ENCODE data around the gene TBC1D3I. TPM values are rescaled to one million over a fixed set of nuclear protein-coding genes. Genes with fewer than 3 reads are reported as not detected.

Gene TBC1D3I
- not detected for total RNA-seq

DNA sequence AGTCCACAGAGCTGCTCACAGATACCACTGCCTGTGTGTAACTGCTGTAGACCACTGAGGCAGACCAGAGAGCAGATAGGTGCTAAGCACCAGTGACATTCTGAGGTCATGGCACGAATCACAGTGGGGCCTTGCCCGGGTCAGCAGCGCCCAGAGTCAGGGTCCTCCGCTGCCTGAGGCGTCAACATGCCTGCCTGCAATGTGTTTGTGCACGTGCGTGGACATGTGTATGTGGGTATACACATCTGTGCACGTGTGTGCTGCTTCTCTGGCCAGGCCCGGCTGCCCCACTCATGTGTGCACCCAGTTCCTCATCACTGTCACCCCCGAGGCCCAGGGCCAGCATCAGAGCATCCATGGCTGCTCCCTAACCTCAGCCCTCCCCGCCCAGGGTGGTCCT is at the start of gene TBC1D3I:
TSS of gene TBC1D3I (minus strand) at position 101 of the 400 bp plus-strand sequence. CDS start 1,585 bp downstream, outside the sequence.

DNA sequence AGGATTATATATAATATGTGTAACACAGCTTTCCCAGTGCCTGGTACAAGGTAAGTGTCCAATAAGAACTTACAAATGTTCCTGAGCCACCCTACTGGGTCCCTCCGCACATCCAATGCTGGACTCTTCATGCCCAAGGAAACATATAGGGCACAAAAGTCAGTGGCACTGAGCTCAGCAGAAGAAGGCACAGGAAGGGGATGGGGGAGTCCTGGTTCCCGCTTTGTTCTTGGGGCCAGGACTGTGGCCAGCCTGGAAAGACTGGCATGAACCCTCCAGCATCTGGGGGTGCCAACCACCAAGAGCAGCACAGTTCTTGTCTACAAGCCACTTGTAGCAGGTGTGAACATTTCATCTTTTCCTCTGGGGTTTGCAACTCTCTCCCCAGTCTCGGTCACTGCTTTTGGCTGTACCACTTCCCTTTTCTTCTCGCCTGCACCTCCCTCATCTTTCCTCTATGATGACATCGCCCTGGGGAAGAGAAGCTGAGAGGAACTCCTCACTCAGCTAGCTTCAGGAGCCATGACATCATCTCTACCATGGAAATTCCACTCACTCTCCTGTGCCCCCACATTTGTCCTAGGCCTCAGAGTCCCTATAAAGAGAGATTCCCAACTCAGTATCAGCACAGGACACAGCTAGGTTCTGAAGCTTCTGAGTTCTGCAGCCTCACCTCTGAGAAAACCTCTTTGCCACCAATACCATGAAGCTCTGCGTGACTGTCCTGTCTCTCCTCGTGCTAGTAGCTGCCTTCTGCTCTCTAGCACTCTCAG is 53.7 kb downstream of the TBC1D3I start, which contains the start of gene CCL4L2:
TSS of gene CCL4L2 (plus strand) at position 625 of the 773 bp plus-strand sequence.

Small RNA genes lying within 50 kb of the gene (small RNA-seq; reads per million reads assigned to genes)
- gene AC243829.3 (not detected), gene AC243829.6 (not detected), gene RF00019 (not detected)

Other genes starting within 250 kb of the TBC1D3I start
- gene CCL23, start 246.6 kb downstream of the TBC1D3I start, total RNA-seq, result not detected
- not detected for gene CCL18, start 200.3 kb downstream of the TBC1D3I start, total RNA-seq
- 1.6 TPM for gene CCL3, start 174.4 kb downstream of the TBC1D3I start, total RNA-seq
- gene CCL4, start 160.7 kb downstream of the TBC1D3I start, total RNA-seq, result 2.5 TPM
- 0.69 TPM for gene TBC1D3B, start 87.9 kb downstream of the TBC1D3I start, total RNA-seq
- 1.4 TPM for gene CCL3L1, start 67.8 kb downstream of the TBC1D3I start, total RNA-seq
- gene CCL4L2, start 53.5 kb downstream of the TBC1D3I start, total RNA-seq, result 0.46 TPM
- not detected for gene TBC1D3G, start 59.3 kb upstream of the TBC1D3I start, total RNA-seq
- gene TBC1D3H, start 123.9 kb upstream of the TBC1D3I start, total RNA-seq, result not detected
- 55.1 TPM for gene ZNHIT3, start 222.1 kb upstream of the TBC1D3I start, total RNA-seq